Measurements from ENCODE around the gene RNASE1.
"Not testable (repeated sequence)": the region's sequence is repeated elsewhere in the genome, so short reads cannot be mapped to it uniquely, and the experiment has no call there.

RNASE1 gene

DNA sequence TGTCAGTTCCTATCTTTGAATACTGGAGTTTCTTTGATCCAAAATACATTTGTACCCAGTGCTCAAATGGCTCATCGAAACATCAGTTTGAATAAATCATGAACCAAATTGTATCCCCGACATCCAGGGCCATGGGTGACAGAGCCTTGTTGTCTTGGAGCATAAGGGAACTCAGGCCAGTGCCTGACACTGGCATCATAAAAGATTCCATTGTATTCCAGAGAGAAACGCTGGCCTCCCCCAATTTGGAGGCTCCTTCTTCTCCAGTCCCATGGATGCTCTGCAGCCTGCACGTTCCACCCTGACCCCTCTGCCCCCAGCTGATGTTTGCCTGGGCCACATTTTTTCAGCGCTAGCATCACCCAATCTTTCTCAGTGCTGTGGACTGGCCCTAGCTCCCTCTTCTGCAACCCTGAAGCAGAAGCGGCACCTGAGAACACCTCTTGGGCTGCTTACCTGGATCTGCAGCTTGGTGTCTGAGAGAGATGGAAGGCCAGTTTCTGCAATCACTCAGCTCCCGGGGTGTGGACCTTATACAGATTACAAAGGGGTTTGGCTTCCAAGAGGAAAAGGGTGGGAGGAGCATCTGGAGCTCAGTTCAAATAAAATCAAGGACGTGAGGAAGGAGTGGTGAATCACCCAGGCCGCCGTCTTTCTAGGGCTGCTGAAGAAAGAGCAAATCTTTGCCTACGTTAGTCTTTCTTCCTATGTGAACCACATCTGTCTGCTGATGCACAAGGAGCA, at the start of gene RNASE1:
RNASE1 (minus strand) TSS at position 504 of the 744 bp plus-strand sequence. CDS start 776 bp downstream, outside the sequence.
- DNase-seq (ENCODE audit: low read depth in 1 of 2, low spot score in 1 of 2), result no peak

DNA sequence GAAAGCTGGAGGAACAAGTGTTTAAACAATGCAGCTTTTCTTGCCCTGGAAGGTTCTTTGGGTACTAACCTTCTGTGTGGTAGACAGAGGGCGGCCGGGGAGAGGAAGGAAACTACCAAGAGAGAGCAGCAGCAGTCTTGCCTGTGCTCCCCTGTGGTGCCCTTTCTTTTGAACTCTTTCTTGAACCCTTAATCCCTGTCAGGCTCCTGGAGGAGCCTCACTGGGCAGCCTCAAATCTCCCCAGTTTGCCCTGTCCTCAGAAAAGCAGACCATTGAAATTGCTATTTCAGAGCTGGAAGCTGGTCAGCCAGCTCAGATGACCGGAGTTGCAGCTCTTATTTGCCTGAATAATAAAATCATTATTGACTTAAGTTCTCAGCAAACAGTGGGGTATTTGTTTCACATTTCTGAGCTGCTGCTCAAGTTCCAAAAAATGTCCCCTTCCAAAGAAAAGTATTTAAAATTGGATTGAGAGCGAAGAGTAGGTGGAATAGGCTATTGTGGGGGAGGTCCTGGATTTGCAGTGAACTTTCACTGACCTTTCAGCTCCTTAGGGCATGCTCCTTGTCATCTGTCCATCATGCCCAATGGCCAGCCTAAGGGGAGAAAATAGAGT, 46.4 kb upstream of the RNASE1 start:
- DNase-seq (ENCODE audit: low read depth in 1 of 2, low spot score in 1 of 2), result no peak

DNA sequence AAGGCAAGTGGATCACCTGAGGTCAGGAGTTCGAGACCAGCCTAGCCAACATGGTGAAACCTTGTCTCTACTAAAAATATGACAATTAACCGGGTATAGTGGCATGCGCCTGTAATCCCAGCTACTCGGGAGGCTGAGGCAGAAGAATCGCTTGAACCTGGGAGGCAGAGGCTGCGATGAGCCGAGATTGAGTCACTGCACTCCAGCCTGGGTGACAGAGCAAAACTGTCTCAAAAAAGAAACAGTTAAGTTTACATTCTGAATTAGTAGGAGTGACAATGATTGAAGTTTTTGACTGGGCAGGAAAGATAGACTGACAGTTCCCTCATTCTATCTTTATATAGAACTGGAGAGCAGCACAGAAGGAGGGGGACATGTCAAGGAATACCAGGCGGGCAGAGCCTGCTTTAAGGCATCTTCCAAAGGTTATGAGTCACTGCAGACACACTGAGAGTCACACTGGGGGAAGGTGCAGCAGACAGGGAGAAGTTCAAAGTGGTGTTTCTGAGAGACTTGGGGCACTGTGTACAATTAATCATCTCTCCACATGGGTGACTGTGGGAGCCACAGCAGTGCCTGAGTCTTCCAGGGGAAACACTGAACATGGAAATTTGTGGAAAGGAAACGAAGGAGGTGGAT, 45.8 kb upstream of the RNASE1 start:
- DNase-seq (ENCODE audit: low read depth in 1 of 2, low spot score in 1 of 2), result no peak

DNA sequence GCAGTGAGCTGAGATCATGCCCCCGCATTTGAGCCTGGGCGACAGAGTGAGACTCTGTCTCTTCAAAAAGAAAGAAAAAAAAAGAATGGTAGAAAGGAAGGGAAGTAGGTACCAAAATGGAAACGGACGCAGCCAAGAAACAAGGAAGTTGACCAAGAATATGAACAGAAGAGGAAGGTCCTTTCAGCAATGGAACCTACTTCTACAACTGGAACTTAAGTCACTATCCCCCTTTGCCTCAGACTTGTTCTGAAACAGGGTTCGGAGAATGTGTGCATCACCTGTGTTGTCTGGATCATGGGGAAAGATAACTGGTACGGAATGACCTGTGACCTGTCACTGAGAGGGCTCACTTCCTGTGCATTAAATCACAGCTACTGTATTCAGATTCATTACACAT, 43.9 kb upstream of the RNASE1 start:
- DNase-seq (ENCODE audit: low read depth in 1 of 2, low spot score in 1 of 2), result no peak

DNA sequence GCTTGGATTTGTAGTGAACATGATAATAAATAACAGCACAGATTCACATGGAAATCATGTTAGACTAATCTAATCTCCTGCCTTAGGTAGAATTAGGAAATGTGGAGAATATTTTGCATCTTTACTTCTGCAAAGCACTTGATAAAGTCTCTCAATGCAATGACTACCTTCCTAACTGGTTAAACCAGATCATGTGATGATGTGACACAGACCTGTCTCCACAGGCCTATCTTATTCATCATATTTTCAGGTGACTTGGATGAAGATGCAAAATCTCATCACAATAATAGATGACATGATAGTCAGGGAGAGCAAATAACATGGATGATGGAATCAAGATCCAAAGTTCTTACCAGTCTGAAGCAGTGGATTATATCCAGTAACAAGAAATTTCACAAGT, 38.5 kb upstream of the RNASE1 start:
- DNase-seq (ENCODE audit: low read depth in 1 of 2, low spot score in 1 of 2), result no peak

DNA sequence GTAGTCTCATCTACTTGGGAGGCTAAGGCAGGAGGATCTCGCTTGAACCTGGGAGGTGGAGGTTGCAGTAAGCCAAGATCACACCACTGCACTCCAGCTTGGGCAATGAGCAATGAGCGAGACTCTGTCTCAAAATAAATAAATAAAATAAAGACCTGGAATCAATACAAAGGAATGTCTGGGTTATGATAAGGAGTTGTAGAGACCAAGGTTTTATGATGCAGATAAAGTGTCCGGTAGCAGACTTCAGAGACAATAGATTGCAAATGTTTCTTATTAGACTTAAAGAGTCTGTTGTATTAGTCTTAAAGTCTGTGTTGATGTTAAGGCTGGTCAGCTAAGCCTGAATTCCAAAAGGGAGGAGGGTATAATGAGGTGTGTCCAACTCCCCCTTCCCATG, 35.2 kb upstream of the RNASE1 start:
- DNase-seq (ENCODE audit: low read depth in 1 of 2, low spot score in 1 of 2), result no peak

DNA sequence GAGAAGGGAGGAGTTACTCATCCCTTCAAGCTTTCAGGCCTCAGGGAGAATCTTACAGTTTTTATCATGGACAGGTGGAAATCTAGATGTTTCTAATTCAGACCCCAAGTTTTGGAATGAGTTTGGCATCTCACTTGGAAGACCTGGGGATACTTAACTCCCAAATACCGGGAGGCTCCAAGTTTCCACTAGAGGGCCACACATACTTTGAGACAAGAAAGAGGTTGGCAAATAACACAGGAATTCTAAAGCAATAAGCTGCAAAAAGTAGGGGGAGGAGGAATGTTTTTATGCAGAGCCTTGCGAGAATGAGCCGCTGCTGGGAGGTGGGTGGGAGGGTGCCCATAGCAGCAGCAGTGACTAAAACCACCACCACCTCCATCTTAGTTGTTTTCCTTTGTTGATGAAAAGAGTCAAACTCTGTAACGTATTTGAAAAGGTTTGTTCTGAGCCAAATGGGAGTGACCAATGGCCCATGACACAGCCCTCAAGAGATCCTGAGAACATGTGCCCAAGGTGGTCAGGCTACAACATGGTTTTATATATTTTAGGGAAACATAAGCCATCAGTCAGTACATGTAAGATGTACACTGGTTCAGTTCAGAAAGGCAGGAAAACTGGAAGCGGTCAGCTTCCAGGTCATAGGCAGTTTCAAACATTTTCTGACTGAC, 34.2 kb upstream of the RNASE1 start:
- no peak for DNase-seq (ENCODE audit: low read depth in 1 of 2, low spot score in 1 of 2)

DNA sequence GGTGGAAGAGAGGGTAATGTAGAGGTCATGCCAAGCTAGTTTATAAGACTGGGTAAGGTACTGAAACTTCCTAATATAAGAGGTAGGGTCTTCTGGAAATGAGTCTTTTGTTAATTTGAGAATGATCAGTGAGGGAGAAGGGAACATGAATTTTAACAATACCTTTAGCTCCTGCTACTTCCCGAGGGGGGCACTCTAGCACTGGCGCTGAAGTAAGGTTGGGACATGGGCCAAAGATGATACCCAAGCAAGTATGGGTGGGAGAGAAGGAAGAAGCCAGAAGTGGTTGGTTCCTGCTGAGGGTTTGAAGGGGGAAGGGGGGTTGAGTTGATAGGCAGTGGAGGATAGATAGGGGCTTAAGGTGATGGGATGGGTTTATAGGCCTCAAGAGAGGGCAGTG, 32.3 kb upstream of the RNASE1 start:
- DNase-seq (ENCODE audit: low read depth in 1 of 2, low spot score in 1 of 2), result no peak

DNA sequence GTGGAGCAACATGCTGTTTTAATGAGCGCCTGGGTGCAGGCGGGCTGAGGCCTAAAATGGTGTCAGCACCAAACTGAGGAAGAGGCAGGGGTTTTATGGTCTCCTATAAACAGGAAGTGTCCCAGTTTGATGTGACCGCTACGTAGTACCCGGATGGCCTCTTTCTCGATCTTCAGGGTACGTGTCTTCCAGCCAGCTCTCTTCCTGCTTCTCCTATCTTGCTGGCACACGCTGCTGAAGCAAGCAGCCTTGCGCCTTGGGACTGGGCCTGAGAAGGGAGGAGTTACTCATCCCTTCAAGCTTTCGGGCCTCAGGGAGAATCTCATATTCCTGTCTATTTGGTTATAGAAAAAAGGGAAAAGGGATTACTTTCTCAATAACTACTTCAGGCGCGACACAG, 28.2 kb upstream of the RNASE1 start:
- DNase-seq (ENCODE audit: low read depth in 1 of 2, low spot score in 1 of 2), result no peak

DNA sequence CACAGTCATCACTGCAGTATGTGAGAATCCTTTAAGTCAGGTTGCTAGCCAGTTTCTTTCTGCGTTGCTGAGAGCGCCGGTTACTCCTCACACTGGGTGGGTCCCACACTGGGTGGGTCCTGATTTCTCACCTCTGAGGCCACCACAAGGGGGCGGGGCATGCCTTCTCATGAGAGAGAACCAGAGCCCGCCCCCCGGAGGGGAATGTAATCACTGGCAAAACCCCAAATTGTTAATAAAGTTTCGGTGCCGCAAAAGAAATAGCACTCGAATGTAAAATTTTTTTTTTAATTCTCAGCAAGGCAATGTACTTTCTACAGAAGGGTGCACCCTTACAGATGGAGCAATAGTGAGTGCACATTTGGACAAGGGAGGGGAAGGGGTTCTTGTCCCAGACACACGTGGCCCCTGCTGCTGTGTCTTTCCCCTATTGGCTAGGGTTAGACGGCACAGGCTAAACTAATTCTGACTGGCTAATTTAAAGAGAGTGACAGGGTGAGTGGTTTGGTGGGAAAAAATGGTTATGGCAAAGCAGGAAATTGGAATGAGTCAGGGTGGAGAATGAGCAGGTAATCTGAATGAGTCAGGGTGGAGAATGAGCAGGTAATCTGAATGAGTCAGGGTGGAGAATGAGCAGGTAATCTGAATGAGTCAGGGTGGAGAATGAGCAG, 25.5 kb upstream of the RNASE1 start:
- not testable (repeated sequence) for DNase-seq (ENCODE audit: low read depth in 1 of 2, low spot score in 1 of 2)

DNA sequence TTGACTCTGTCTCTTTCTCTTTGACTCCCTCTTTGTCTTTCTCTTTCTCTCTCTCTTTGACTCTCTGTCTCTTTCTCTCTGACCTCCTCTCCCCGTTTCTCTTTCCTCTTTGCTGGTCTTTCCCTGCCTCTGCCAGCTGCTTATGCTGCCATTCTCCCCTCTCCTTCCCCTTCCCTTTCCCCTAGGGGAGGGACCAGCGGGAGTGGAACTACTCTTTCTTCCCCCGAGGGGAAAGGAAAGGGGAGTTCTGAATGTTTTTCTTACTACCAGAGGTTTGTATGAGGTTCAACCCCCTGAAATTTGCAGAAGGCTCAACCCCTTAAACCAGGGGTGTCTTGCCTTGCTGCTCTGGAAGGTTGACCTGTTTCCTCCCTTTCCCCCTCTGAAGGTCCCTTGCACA, 24.7 kb upstream of the RNASE1 start:
- no peak for DNase-seq (ENCODE audit: low read depth in 1 of 2, low spot score in 1 of 2)

DNA sequence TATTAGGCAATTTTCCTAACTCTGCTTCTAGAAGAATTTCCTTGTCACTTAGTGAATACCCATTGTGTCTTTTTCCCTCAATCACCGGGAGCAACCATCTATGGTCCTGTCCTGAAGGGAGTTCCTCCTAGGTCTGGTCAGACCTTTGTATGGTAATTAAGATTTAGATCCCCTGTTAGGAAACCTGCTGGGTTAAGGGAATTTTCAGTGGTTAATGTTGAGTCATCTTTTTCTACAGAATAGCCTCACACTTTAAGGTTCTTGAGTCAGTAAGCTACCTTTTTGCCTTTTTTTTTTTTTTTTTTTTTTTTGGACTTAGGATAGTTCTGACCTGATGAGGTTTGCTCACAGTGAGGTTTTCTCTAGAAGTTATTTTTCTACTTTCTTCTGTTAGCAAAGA, 24.0 kb upstream of the RNASE1 start:
- not testable (repeated sequence) for DNase-seq (ENCODE audit: low read depth in 1 of 2, low spot score in 1 of 2)

DNA sequence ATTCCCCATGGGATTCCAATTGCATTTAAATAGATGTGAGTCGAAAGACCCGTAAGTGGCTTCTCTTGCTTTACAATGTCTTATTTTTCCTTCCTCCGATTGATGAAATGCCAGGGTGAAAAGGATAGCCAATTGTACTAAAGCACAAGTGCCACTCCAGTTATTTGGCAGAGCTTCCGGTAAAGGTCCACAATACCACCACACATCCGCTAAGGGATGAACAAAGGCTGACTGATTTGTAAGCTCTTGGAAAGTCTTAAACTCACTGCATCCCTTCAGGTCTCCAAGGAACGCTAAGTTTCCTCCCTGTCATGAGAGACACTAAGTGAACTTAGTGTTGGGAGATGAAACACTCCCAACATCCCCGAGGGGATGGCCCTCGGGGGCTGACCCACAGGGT, 21.2 kb upstream of the RNASE1 start:
- no peak for DNase-seq (ENCODE audit: low read depth in 1 of 2, low spot score in 1 of 2)

DNA sequence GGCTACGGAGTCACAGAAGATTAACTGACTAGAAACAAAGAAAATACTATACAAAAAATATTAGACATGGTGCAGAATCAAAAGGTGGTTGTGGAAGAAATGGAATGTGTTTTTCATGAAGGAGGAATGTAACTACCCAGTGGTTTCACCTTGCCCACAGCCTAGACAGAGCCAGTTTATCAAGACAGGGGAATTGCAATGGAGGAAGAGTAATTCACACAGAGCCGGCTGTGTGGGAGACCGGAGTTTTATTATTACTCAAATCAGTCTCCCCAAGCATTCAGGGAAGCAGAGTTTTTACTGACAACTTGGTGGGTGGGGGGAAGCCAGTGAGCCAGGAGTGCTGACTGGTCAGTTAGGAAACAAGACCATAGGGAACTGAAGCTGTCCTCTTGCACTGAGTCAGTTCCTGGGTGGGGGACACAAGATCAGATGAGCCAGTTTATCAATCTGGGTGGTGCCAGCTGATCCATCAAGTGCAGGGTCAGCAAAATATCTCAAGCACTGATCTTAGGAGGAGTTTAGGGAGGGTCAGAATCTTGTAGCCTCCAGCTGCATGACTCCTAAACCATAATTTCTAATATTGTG, 19.0 kb upstream of the RNASE1 start:
- DNase-seq (ENCODE audit: low read depth in 1 of 2, low spot score in 1 of 2), result not testable (repeated sequence)

DNA sequence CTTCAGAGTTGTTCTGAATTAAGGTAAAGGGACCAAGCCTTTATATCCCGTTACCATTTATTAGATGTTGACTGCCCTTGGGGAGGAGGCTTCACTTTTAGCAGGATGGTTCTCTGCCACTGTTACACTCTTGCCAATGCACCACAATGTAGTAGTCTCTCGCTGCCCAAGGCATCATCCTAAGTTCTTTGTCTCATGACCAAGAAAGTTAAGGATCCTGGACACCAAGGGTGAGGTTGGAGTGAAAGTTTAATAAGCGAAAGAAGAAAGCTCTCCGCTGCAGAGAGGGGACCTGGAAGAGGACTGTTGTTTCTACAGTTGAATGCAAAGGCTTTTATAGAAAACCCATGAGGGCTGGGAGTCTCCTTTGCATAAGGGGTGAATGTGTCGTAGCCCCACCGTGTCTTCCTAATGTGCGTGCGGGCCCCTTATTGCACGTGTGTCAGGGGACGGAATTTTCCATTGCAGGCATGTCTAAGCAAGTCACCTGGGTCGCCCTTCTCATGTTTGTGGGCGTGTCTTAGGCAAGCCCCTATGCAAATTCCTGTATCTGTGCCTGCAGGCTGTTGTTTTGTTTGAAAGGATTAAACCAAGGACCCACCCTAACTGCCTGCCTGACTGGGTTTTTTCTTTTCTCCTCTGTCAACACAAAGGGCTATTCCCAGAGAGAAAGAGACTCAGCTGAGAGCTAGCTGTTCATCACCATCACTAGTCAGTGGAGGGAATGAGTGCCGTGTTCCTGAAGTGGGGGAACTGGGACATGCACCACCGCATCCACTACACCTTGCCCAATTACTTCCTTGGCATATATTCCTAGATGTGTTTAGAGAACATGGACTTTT, 17.6 kb upstream of the RNASE1 start:
- no peak for DNase-seq (ENCODE audit: low read depth in 1 of 2, low spot score in 1 of 2)

DNA sequence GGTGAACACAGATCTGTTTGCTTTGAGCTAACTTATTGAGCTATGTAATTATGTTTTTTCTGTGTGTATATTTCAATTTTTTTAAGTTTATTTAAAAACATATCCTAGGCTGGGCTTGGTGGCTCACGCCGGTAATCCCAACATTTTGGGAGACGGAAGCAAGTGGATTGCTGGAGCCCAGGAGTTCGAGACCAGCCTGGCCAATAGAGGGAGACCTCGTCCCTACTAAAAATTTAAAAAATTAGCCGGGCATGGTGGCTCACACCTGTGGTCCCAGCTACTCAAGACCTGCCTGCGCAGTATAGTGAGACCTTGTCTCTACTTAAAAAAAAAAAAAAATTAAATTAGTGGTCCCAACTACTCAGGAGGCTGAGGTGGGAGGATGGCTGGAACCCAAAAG, 16.2 kb upstream of the RNASE1 start:
- no peak for DNase-seq (ENCODE audit: low read depth in 1 of 2, low spot score in 1 of 2)

DNA sequence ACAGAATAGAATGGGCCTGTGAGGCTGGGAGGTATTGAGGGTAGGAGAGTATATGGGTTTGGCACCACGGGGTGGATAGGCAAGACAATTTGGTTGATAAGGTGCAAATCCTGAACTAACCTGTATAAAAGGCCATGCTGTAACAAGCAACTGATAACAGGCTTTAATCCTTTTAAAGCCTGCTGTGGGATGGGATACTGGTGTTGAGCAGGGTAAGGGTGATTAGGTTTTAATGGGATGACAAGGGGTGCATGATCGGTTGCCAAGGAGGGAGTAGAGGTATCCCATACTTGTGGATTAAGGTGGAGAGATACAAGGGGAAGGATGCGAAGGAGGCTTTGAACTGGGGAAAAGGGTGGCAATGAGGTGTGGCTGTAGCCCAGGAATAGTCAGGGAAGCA, 13.3 kb upstream of the RNASE1 start:
- not testable (repeated sequence) for DNase-seq (ENCODE audit: low read depth in 1 of 2, low spot score in 1 of 2)

DNA sequence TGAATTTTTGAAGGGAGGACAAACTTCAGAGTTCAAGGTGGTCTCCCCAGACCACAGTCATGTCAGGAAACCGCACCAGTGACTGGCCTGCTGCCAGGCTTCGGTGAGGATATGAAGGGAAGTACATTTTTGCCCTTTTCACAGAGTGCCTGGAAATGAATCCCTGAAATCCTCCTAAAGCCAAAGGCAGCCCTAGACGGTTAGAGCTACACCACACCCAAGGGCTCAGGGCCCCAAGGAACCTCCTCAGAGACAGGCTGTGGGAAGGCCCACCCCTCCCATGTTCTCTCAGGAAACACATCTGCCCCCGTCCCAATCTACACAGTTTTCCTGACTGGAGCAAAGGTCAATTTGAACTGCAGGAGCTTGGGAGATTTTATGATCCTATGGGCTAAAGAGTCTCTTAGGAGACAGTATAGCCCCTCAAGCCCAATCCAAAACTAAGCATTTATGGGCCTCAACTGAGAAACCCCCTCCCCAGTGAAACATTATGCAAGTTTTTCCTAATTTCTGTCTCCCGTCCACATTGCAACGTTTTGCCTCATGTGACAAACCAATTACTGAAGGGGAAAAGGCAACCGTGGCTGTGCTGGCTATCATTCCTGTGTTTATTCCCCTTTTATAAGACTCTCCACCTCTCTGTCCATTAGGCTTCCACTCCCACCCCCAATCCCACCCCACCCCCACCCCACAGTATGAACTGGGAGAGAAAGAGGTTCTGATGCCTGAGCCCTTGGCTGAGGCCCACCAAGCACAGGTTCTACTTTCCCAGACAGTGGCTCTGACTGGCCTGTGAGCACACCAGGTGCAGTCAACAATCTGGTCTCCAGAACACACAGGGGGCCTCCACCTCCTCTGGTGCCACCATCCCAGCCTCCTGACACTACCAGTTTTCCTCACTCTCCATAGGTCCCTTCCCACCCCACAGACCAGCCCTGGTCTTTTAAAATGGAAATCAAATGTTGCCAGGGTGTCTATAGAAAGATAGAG, 9.6 kb upstream of the RNASE1 start:
- no peak for DNase-seq (ENCODE audit: low read depth in 1 of 2, low spot score in 1 of 2)

DNA sequence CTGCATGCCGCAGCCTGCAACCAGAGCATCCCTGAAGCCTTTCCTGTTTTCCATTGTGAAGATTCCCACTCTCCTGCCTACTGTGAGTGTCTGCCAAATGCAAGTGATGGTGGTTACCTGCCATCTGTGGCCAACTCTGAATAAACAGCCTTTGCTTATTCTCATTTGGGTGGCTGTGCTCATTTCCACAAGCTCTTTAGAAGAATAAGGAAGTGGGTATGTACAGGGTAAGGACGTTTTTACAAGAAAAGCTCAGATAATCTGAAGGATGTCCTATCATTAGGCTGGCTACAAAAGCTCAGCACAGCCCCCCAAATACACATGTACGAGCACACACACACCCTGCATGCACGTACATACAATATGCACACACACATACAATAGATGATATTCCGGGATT, 7.3 kb upstream of the RNASE1 start:
- DNase-seq (ENCODE audit: low read depth in 1 of 2, low spot score in 1 of 2), result no peak

All from activated T-helper 1 cell treated with anti-CD3 and anti-CD28 coated beads, Interleukin-2, amount 50 U/mL, for 16 hours (primary cell).